IPS DF 6.9 (cell line): ENCODE measurements around the gene SPG11.
A peak's percentile ranks its signal among the peaks of the same experiment; 100 is the strongest.

ENCODE experiments used
- DNase-seq: peaks from one replicate; pipeline ENCODE4 v3.0.0-alpha.2; 2013; ENCODE audit warnings: low read depth, low spot score
- H3K27ac ChIP-seq: one replicate; pipeline ENCODE4 v1.5.1; 2013; ENCODE audit warnings: low read length, control low read depth
- H3K27me3 ChIP-seq: 2 replicates; pipeline ENCODE4 v1.6.1; 2013; ENCODE audit warnings: mild to moderate bottlenecking, low read length; ENCODE audit not compliant: control insufficient read depth, insufficient read depth
- H3K36me3 ChIP-seq: 2 replicates; pipeline ENCODE4 v1.6.1; 2013; ENCODE audit warnings: low read length; ENCODE audit not compliant: control insufficient read depth, insufficient read depth
- H3K4me1 ChIP-seq: 2 replicates; pipeline ENCODE4 v1.6.1; 2013; ENCODE audit warnings: low read length; ENCODE audit not compliant: control insufficient read depth, insufficient read depth
- H3K4me3 ChIP-seq: 2 replicates; pipeline ENCODE4 v1.5.1; 2013; ENCODE audit warnings: mild to moderate bottlenecking, low read length
- H3K9me3 ChIP-seq: 2 replicates; pipeline ENCODE4 v1.6.1; 2013; ENCODE audit warnings: low read length, inconsistent platforms; ENCODE audit not compliant: control insufficient read depth, insufficient read depth
- WGBS: extraction: QIAGEN DNeasy Blood & Tissue Kit; methylation state at CpG from one replicate; pipeline ENCODE4 v1.1.7; 2013; ENCODE audit warnings: mixed read lengths, missing lambda C conversion rate; ENCODE audit not compliant: insufficient read length, insufficient coverage; 5-methylcytosine and 5-hydroxymethylcytosine counted together

SPG11 gene

DNA sequence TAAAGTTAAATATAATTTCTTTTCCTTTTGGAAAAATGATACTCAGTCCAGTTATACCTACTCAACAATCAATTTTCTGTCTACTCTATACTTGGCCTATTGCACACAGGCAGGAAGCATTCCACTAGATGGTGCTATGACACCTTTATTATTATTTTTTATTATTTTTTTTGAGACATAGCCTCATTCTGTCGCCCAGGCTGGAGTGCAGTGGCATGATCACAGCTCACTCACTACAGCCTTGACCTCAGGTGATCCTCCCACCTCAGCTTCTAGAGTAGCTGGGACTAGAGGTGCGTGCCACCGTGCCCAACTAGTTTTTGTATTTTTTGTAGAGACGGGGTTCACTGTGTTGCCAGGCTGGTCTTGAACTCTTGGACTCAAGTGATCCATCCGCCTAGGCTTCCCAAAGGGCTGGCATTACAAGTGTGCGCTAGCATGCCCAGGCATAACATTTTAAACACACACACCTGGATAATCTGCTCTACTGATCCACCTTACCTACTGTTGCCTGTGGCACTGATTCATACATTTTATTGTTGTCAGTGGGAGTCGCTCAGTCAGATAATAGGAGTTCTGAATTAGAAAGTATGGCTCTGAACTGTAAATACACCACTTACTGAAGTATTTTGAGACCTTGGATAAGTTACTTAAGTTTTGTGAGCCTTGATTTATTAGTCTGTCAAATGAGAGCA is 70.3 kb downstream of the SPG11 start:
- H3K9me3 ChIP-seq = no peaks in the 10 kb centered on the region
- no CpG with 5 or more reads among the region's 7 CpGs for WGBS
- peaks cover 6% of the 10 kb centered on the region; the same call in 1 of the 2 replicates for H3K36me3 ChIP-seq
- no peak overlapping the region for H3K4me3 ChIP-seq
- DNase-seq = no peak
- no peak overlapping the region for H3K27ac ChIP-seq
- no peaks in the 10 kb centered on the region for H3K4me1 ChIP-seq
- no peaks in the 10 kb centered on the region for H3K27me3 ChIP-seq

GRCh38 chr15:44591326-44591725 is 72.1 kb downstream of the SPG11 start:
- Histone ChIP-seq H3K27me3 (no peaks in the 10 kb centered on the region), H3K36me3 (peaks cover 6% of the 10 kb centered on the region; the same call in 1 of the 2 replicates), H3K4me3 (no peak overlapping the region), H3K4me1 (no peaks in the 10 kb centered on the region), H3K27ac (no peak overlapping the region), H3K9me3 (no peaks in the 10 kb centered on the region)
- DNase-seq = no peak
- WGBS = no CpG with 5 or more reads among the region's 1 CpG

- no peak overlapping the region for H3K27ac ChIP-seq
- H3K4me1 ChIP-seq = no peaks in the 10 kb centered on the region
- DNase-seq = no peak
- H3K9me3 ChIP-seq = no peaks in the 10 kb centered on the region
- no CpG with 5 or more reads among the region's 5 CpGs for WGBS
- no peaks in the 10 kb centered on the region; the same call in 1 of the 2 replicates for H3K36me3 ChIP-seq
- H3K27me3 ChIP-seq = no peaks in the 10 kb centered on the region
- no peak overlapping the region for H3K4me3 ChIP-seq
These were observed 74.9 kb downstream of the SPG11 start for GRCh38 chr15:44588541-44588940.

GRCh38 chr15:44585633-44586032 is 77.8 kb downstream of the SPG11 start:
- H3K27me3 ChIP-seq = no peaks in the 10 kb centered on the region
- WGBS = no CpG with 5 or more reads among the region's 2 CpGs
- no peaks in the 10 kb centered on the region for H3K9me3 ChIP-seq
- no peak overlapping the region for H3K27ac ChIP-seq
- no peaks in the 10 kb centered on the region for H3K4me1 ChIP-seq
- no peaks in the 10 kb centered on the region; the same call in 1 of the 2 replicates for H3K36me3 ChIP-seq
- no peak for DNase-seq
- H3K4me3 ChIP-seq = no peak overlapping the region

DNA sequence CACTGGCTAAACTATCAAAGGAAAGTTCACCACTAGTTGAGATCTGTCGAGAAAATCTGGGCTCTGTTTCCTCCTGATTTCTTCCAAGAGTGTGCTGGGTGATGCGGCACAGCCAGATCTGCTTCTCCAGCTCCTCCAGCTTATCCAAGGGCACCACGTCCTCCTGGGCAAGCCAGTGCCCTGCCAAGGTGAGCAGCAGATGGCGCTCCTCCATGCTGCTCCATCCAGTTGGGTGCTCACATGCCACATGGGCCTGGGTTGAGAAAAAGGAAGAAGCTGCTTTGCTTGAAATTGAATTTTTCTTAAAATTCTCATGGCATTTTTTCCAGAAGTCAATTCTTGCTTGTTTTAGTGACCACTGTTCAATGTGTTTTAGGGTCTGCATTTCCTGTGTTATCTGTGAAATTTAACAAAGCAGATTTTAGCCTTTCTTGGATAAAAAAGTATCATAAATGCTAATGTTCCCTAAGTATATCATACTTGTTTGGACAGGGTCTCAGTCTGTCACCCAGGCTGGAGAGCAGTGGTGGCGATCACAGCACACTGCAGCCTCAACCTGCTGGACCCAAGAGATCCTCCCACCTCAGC is 79.2 kb downstream of the SPG11 start:
- no peak overlapping the region for H3K4me3 ChIP-seq
- H3K4me1 ChIP-seq = no peaks in the 10 kb centered on the region
- WGBS = no CpG with 5 or more reads among the region's 5 CpGs
- no peaks in the 10 kb centered on the region; the same call in 1 of the 2 replicates for H3K36me3 ChIP-seq
- no peaks in the 10 kb centered on the region for H3K27me3 ChIP-seq
- H3K27ac ChIP-seq = no peak overlapping the region
- peak; percentile 18 for DNase-seq
- H3K9me3 ChIP-seq = no peaks in the 10 kb centered on the region

GRCh38 chr15:44580105-44580504 is 83.4 kb downstream of the SPG11 start:
- Histone ChIP-seq H3K9me3 (no peaks in the 10 kb centered on the region), H3K27me3 (no peaks in the 10 kb centered on the region), H3K36me3 (no peaks in the 10 kb centered on the region), H3K4me1 (no peaks in the 10 kb centered on the region), H3K27ac (no peak overlapping the region), H3K4me3 (no peak overlapping the region)
- WGBS = no CpG with 5 or more reads among the region's 2 CpGs
- no peak for DNase-seq

- no peak for DNase-seq
- Histone ChIP-seq H3K36me3 (no peaks in the 10 kb centered on the region; the same call in 1 of the 2 replicates), H3K4me3 (no peak overlapping the region), H3K9me3 (no peaks in the 10 kb centered on the region), H3K27me3 (no peaks in the 10 kb centered on the region), H3K27ac (no peak overlapping the region), H3K4me1 (no peaks in the 10 kb centered on the region; the same call in 1 of the 2 replicates)
- no CpG with 5 or more reads among the region's 1 CpG for WGBS
These were observed 88.7 kb downstream of the SPG11 start for GRCh38 chr15:44574734-44575133.

DNA sequence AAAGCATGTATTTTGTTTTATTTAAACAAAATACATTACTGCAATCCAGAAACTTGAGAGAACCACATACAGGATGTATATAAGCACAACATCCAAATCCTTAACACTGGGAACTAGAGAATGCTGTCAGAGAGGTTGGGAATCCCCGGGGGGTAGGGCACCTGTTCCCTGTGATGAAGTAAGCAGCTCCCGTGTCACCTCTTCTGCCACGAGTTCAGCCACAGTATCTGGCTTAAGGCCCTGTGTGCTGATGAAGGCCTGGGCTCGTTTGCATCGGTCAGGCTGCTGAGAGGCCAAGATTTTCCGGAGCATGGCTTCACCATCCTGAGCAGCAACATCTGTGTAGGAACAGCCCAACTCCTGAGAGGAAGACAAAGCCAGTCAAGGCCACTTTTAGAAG is 90.1 kb downstream of the SPG11 start:
- Histone ChIP-seq H3K4me1 (no peaks in the 10 kb centered on the region; the same call in 1 of the 2 replicates), H3K36me3 (no peaks in the 10 kb centered on the region; the same call in 1 of the 2 replicates), H3K4me3 (no peak overlapping the region), H3K27ac (no peak overlapping the region), H3K27me3 (no peaks in the 10 kb centered on the region), H3K9me3 (no peaks in the 10 kb centered on the region)
- DNase-seq = no peak
- no CpG with 5 or more reads among the region's 6 CpGs for WGBS

DNA sequence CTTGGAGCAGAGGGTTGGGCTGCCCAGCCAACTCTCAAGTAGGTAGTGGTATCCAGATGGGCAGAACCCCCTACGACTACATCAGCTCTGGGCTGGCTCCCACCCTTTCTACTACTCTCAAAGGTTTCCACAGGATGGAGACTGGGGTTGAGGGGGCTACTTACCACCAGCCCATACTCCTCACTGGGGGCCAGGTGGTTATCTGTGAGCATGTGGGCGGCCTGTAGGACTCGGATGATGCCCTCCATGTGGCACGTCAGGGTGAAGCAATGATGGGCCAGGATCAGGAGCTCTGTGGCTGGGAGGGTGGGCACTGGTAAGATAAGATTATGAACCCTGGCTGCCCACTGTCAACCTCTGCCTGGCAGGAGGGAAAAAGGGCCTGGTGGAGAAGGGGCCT is 93.1 kb downstream of the SPG11 start:
- Histone ChIP-seq H3K36me3 (peaks cover 11% of the 10 kb centered on the region), H3K9me3 (no peaks in the 10 kb centered on the region), H3K4me3 (no peak overlapping the region), H3K4me1 (no peaks in the 10 kb centered on the region; the same call in 1 of the 2 replicates), H3K27me3 (no peaks in the 10 kb centered on the region), H3K27ac (no peak overlapping the region)
- no CpG with 5 or more reads among the region's 4 CpGs for WGBS
- DNase-seq = no peak

DNA sequence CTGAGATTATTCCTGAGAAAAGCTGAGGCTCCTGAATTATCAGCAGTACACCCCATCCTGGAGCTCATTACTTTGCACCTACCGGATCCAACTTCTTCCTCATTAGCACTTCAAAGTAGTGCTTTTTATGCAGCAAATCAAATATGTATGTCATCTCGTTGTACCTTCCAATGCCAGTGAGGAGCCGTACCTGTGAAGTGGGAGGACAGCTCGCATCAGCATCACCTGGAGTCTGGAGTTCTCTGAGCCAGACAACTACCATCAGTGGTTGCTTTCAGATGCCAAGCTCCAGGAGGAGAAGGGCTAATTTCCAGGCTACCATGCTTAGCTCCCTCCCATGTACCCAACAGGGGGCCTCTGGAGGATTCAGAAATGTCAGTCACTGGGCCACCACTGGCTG is 94.1 kb downstream of the SPG11 start:
- WGBS = no CpG with 5 or more reads among the region's 4 CpGs
- H3K9me3 ChIP-seq = no peaks in the 10 kb centered on the region

More for the DNA sequence above, 94.1 kb downstream of the SPG11 start:
- Histone ChIP-seq H3K4me1 (no peaks in the 10 kb centered on the region; the same call in 1 of the 2 replicates), H3K4me3 (no peak overlapping the region), H3K27ac (no peak overlapping the region), H3K36me3 (peaks cover 18% of the 10 kb centered on the region), H3K27me3 (no peaks in the 10 kb centered on the region)
- no peak for DNase-seq
